Loucy (cell line): Measurements from ENCODE around the gene SMDT1.

Source experiments
- H2AFZ ChIP-seq: fragments of 200-600 bp; sonication (generic); 2 replicates; pipeline ENCODE4 v1.6.0; 2016; ENCODE audit warnings: antibody characterized with exemption, mild to moderate bottlenecking, low read length, moderate library complexity
- H3F3A ChIP-seq: fragments of 200-600 bp; 2 replicates; pipeline ENCODE4 v1.6.0; 2016; ENCODE audit warnings: antibody characterized with exemption, low read depth, mild to moderate bottlenecking
- H3K27me3 ChIP-seq: fragments of 200-600 bp; sonication (generic); 2 replicates; pipeline ENCODE4 v1.6.1; 2014; ENCODE audit warnings: low read length, mild to moderate bottlenecking; ENCODE audit not compliant: insufficient read depth, poor library complexity, severe bottlenecking
- H3K36me3 ChIP-seq: fragments of 200-600 bp; sonication (generic); 2 replicates; pipeline ENCODE4 v1.6.1; 2016; ENCODE audit warnings: low read length; ENCODE audit not compliant: insufficient read depth
- H3K4me1 ChIP-seq: fragments of 200-600 bp; sonication (generic); 2 replicates; pipeline ENCODE4 v1.5.1; 2014; ENCODE audit warnings: low read length, mild to moderate bottlenecking; ENCODE audit not compliant: insufficient read depth, poor library complexity, severe bottlenecking
- H3K4me2 ChIP-seq: fragments of 200-600 bp; sonication (generic); 2 replicates; pipeline ENCODE4 v1.6.0; 2014; ENCODE audit warnings: antibody characterized with exemption, low read length, low read depth, mild to moderate bottlenecking; ENCODE audit not compliant: poor library complexity, severe bottlenecking
- H3K4me3 ChIP-seq: fragments of 200-600 bp; sonication (generic); 2 replicates; pipeline ENCODE4 v1.5.1; 2014; ENCODE audit warnings: low read length, mild to moderate bottlenecking, mixed read lengths; ENCODE audit not compliant: poor library complexity, severe bottlenecking
- H3K79me2 ChIP-seq: fragments of 200-600 bp; sonication (generic); 2 replicates; pipeline ENCODE4 v1.6.1; 2014; ENCODE audit warnings: low read length; ENCODE audit not compliant: insufficient read depth
- H3K9ac ChIP-seq: fragments of 200-600 bp; sonication (generic); 2 replicates; pipeline ENCODE4 v1.6.0; 2014; ENCODE audit warnings: mild to moderate bottlenecking, low read depth, low read length, moderate library complexity; ENCODE audit not compliant: poor library complexity, severe bottlenecking
- H3K9me2 ChIP-seq: fragments of 200-600 bp; sonication (generic); replicated peaks from 2 replicates; pipeline ENCODE4 v1.6.1; 2016; ENCODE audit warnings: low read depth, low read length, mixed read lengths
- H3K9me3 ChIP-seq: fragments of 200-600 bp; sonication (generic); 2 replicates; pipeline ENCODE4 v1.6.1; 2014; ENCODE audit warnings: mild to moderate bottlenecking, antibody characterized with exemption, low read length, low read depth; ENCODE audit not compliant: insufficient read depth
- H4K20me1 ChIP-seq: fragments of 200-600 bp; sonication (generic); 2 replicates; pipeline ENCODE4 v1.6.0; 2014; ENCODE audit warnings: antibody characterized with exemption, low read length, mild to moderate bottlenecking; ENCODE audit not compliant: insufficient read depth, poor library complexity, severe bottlenecking
- CTCF ChIP-seq: fragments of 200-600 bp; sonication (generic); conservative IDR thresholded peaks from 2 replicates; pipeline ENCODE4 v1.5.1; 2014; ENCODE audit warnings: mild to moderate bottlenecking, antibody characterized with exemption, low read length
- EZH2phosphoT487 ChIP-seq: fragments of 200-600 bp; IDR thresholded peaks from 2 replicates; pipeline ENCODE4 v1.6.1; 2018; ENCODE audit warnings: antibody characterized with exemption, mild to moderate bottlenecking, moderate library complexity, borderline replicate concordance

SMDT1 gene

GRCh38 chr22:42039271-42039670, 40.2 kb upstream of the SMDT1 start:
- Histone ChIP-seq H3K79me2 (no peaks in the 10 kb centered on the region), H3K4me2 (no peak overlapping the region), H3K4me1 (no peaks in the 10 kb centered on the region), H3F3A (no peaks in the 10 kb centered on the region), H2AFZ (no peak overlapping the region), H3K4me3 (no peak overlapping the region), H4K20me1 (no peaks in the 10 kb centered on the region), H3K9me2 (no peaks in the 10 kb centered on the region), H3K9me3 (peaks cover 6% of the 10 kb centered on the region; the same call in 1 of the 2 replicates), H3K9ac (no peak overlapping the region), H3K36me3 (no peaks in the 10 kb centered on the region), H3K27me3 (no peaks in the 10 kb centered on the region)
- TF ChIP-seq CTCF (no peak), EZH2phosphoT487 (no peak)

DNA sequence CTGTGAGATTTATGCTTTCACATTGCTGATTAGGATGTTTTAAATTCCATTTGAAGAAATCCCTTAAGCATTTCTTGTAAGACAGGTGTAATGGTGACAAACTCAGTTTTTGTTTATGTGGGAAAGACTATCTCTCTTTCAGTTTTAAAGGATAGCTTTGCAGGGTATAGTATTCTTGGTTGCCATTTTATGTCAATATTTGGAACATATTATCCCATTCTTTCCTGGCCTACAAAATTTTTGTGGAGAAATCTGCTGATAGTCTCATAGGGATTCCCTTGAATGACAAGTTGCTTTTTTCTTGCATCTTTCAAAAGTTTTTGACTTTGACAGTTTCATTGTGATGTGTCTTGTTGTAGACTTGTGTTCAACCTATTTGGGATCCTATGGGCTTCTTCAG, 37.7 kb upstream of the SMDT1 start:
- Histone ChIP-seq H3K4me3 (no peak overlapping the region), H3F3A (no peaks in the 10 kb centered on the region), H4K20me1 (no peaks in the 10 kb centered on the region), H3K79me2 (no peaks in the 10 kb centered on the region), H3K4me2 (no peak overlapping the region), H3K27me3 (no peaks in the 10 kb centered on the region), H2AFZ (no peak overlapping the region), H3K9me2 (no peaks in the 10 kb centered on the region), H3K4me1 (no peaks in the 10 kb centered on the region), H3K9ac (no peak overlapping the region), H3K9me3 (peaks cover 6% of the 10 kb centered on the region; the same call in 1 of the 2 replicates), H3K36me3 (no peaks in the 10 kb centered on the region)
- no peak for TF ChIP-seq EZH2phosphoT487
- TF ChIP-seq CTCF: no peak

DNA sequence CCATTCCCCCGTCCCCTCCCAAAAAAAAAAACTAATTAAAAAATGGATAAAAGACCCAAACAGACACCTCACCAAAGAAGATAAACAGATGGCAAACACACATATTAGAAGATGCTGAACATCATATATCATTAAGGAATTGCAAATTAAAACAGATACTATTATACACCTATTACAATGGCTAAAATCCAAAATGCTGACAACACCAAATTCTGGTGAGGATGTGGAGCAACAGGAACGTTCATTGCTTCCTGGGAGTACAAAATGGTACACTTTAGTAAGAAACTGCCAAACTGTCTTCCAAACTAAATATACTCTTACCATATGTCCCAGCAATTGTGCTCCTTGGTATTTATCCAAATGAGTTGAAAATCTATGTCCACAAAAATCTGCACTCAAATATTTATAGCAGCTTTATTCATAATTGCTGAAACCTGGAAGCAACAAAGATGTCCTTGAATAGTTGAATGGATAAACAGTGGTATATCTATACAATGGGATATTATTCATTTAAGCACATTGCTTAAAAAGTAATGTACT, 28.8 kb upstream of the SMDT1 start:
- Histone ChIP-seq H3K27me3 (no peaks in the 10 kb centered on the region), H3K9me3 (no peaks in the 10 kb centered on the region), H3F3A (no peaks in the 10 kb centered on the region), H2AFZ (no peak overlapping the region), H3K9ac (no peak overlapping the region), H3K4me3 (no peak overlapping the region), H3K4me1 (no peaks in the 10 kb centered on the region), H3K4me2 (no peak overlapping the region), H4K20me1 (no peaks in the 10 kb centered on the region), H3K9me2 (no peaks in the 10 kb centered on the region), H3K79me2 (no peaks in the 10 kb centered on the region), H3K36me3 (no peaks in the 10 kb centered on the region)
- TF ChIP-seq EZH2phosphoT487 (no peak), CTCF (no peak)
